SU-DHL-6 (cell line): ENCODE measurements around the gene ID2.

Source experiments
- CTCF ChIP-seq: fragments of 200-600 bp; sonication (generic); IDR thresholded peaks from one replicate; pipeline ENCODE4 v1.5.1; 2017; ENCODE audit warnings: antibody characterized with exemption, mild to moderate bottlenecking, low read length, moderate library complexity; ENCODE audit not compliant: insufficient read depth, poor library complexity, severe bottlenecking
- EZH2phosphoT487 ChIP-seq: fragments of 200-600 bp; sonication (generic), shearing (Covaris generic); conservative IDR thresholded peaks from 2 replicates; pipeline ENCODE4 v1.6.1; 2018; ENCODE audit warnings: mild to moderate bottlenecking, antibody characterized with exemption, low read length, moderate library complexity, mixed read lengths

- TF ChIP-seq CTCF (no peak), EZH2phosphoT487 (no peak)
Measured at GRCh38 chr2:8643250-8643995, 38.4 kb upstream of the ID2 start.
